ENCODE data around the gene RPL27A.

RPL27A gene

DNA sequence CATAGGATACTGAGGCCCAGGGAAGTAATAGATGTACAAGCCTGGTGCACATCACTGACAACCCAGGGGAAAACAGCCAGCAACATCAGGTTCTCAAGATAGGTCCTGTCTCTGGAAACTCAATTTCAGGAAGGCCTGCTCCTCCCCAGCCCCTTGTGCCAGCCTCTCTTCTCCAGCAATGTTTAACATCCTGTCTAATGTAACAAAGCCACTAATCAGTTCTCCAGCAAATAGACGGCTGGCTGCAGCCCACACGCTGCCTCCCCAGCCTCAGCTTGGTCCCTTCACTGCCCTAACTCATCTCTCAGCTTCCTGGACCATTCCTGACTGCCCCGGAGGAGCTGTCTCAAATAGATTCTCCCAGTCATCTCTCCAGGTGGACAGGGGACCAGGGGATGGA, 37.8 kb downstream of the RPL27A start:
- in situ Hi-C loops (cut with MboI; ENCODE audit: low sequenced_read_pairs): no loop called here

GRCh38 chr11:8720868-8721608, 38.4 kb downstream of the RPL27A start:
- in situ Hi-C loops (cut with MboI; ENCODE audit: low sequenced_read_pairs): no loop called here

GRCh38 chr11:8721609-8722500, 39.3 kb downstream of the RPL27A start:
- in situ Hi-C loops (cut with MboI; ENCODE audit: low sequenced_read_pairs): no loop called here

GRCh38 chr11:8722809-8723208, 40.2 kb downstream of the RPL27A start:
- in situ Hi-C loops (cut with MboI; ENCODE audit: low sequenced_read_pairs): no loop called here

DNA sequence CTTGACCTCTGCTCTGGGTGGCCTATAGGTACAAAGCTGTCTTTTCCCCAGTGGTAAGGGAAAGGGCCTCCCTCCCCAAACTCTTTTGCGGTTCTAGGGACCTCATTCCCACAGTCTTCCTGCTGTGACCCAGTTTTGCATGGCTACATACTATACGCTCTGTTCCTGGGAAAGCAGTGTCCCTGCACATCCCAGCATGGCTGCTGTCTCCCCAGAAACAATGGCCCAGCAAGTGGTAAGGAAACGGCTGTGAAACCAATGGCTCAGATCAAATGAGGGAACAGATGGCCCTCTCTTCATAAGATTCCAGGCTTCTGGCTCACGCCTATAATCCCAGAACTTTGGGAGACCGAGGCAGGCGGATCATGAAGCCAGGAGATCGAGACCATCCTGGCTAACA, 41.1 kb downstream of the RPL27A start:
- in situ Hi-C loops (cut with MboI; ENCODE audit: low sequenced_read_pairs): no loop called here

GRCh38 chr11:8724682-8725081, 42.1 kb downstream of the RPL27A start:
- in situ Hi-C loops (cut with MboI; ENCODE audit: low sequenced_read_pairs): no loop called here

GRCh38 chr11:8726395-8726794, 43.8 kb downstream of the RPL27A start:
- in situ Hi-C loops (cut with MboI; ENCODE audit: low sequenced_read_pairs): no loop called here

- in situ Hi-C loops (cut with MboI; ENCODE audit: low sequenced_read_pairs): no loop called here
Measured at GRCh38 chr11:8728563-8728962, 46.0 kb downstream of the RPL27A start.

GRCh38 chr11:8729067-8729466, 46.5 kb downstream of the RPL27A start:
- in situ Hi-C loops (cut with MboI; ENCODE audit: low sequenced_read_pairs): no loop called here

DNA sequence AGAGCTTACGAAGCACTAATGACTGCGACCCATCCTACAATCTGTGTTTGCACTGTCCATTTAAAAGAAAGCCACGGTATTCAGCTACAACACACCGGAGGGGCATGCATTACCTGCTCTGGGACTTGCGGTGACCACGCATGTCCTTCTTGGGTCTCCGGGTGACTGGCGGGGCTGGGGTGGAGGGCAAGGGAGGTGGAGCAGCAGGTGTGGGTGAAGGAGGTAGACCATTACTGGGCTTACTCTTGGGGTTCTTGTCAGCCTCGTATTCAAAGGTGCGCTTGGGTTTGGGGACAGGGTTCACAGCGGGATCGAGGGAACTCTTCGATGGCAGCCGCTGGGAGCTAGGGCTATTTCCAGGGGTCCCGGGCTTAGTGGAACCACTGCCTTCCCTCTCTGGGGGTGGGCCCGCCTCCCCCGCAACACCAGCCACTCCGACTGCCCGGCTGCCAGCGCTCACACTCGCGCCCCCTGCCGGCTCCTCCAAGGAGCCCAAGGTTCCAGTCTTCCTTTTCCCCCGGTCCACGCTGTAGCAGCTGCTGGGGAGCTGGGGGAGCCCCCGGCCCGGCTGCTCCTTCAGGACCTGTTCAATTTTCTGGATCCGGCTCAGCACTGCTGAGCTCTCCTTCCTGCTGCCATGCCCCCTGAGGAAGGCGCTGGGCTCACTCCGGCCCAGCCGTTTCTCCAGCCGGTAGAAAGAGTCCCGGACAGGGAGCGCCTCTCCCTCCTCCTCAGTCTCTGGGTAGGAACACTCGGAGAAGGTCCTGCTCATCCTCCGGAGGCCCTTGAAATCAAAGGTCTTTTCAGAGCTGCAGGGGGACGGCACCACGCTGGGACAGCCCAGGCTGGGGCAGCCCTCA, 47.5 kb downstream of the RPL27A start:
- in situ Hi-C loops (cut with MboI; ENCODE audit: low sequenced_read_pairs): no loop called here

DNA sequence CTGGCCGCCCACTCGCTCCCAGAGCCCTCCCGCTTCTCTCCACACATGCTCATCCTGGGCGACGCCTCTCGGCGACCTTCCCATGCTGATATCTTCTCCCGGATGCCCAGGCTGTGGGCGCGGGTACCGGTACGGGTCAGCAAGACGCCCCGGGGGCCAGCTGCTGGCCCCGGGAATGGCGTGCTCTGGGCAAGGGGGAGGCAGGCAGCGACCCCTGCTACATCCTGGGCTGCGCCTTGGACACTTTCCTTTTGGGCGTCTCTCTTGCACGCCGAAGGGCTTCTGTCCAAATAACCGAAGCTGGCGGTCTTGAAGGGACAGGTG, 48.1 kb downstream of the RPL27A start:
- in situ Hi-C loops (cut with MboI; ENCODE audit: low sequenced_read_pairs): no loop called here

GRCh38 chr11:8731647-8732323, 49.2 kb downstream of the RPL27A start:
- in situ Hi-C loops (cut with MboI; ENCODE audit: low sequenced_read_pairs): no loop called here

DNA sequence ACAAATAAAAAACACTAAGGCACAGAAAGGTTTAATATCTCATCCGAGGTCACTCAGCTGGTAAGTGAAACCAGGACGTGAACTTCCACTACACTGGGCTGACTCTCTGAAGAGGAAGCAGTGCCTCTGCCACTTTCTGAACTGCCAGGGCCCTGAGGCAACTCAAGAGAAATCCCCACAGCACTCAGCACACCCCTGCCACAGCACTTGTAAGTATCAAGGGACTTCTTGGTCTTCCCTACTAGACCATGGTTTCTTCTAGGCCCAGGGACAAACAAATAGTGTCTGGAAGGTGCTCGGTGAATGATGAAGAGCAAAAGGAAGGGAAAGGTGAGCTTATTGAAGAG, 49.7 kb downstream of the RPL27A start:
- in situ Hi-C loops (cut with MboI; ENCODE audit: low sequenced_read_pairs): no loop called here

DNA sequence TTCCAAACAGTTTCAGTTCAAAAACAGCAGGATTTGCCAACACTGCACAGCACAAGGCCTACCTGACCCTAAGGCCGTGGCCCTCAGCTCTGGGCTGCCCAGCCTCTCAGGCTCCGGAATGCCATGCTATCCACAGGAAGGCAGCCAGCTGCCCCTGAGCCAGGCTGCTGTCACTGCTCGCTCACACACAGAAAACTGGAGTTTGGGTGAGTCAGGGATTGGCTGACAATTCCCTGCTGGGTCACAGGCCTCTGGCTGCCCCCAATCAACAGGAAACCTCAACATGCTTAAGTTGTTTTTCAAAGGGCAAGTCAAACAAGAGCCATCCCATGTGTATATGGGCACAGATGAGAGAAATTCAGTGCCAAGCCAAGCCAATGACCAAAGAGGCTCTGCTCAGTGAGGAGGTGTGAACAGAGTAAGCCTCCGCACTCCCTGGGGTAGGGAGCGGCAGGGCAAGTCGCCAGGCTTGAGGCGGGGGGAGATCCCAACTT, 50.2 kb downstream of the RPL27A start:
- in situ Hi-C loops (cut with MboI; ENCODE audit: low sequenced_read_pairs): no loop called here

- in situ Hi-C loops (cut with MboI; ENCODE audit: low sequenced_read_pairs): no loop called here
Measured at GRCh38 chr11:8733852-8734251, 51.3 kb downstream of the RPL27A start.

- in situ Hi-C loops (cut with MboI; ENCODE audit: low sequenced_read_pairs): no loop called here
Measured at GRCh38 chr11:8735094-8735493, 52.5 kb downstream of the RPL27A start.

DNA sequence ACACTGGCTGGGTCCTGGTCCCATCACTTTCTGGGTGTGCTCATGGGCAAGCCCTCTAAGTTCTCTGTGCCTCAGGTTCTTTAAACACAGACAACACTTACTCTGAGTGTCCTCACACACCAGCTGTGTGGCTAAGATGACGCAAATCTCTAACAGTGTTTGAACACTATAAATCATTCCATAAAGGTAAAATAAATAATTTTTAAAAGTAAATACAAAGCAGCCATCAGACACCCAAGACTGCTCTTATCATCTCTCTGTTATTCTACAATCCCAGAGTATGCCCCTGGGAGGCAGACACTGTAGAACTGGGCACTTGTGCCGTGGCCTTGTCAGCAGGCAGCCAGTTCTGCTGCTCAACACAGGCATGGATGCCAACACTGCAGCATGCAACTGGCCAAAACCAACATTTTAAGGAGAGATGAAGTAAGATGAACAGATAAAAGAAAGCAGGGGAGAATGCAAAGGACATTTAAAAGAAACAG, 56.8 kb downstream of the RPL27A start:
- in situ Hi-C loops (cut with MboI; ENCODE audit: low sequenced_read_pairs): no loop called here
